SJSA1 (cell line): Measurements from ENCODE around the gene CPEB2. TPM values are rescaled to one million over a fixed set of nuclear protein-coding genes. Genes with fewer than 3 reads are reported as not detected.

Source experiments
- DNase-seq, 2 experiments: peaks; one replicate each; pipeline ENCODE4 v3.0.0-alpha.2; 2015 to 2020; ENCODE audit warnings: low spot score in 2 of 2, low read depth in 1 of 2
- H3K27ac ChIP-seq: fragments of 250-450 bp; sonication (Bioruptor Pico); 2 replicates; pipeline ENCODE4 v1.5.1; 2020; ENCODE audit warnings: mild to moderate bottlenecking, moderate library complexity
- H3K27me3 ChIP-seq: fragments of 250-450 bp; sonication (Bioruptor Pico); replicated peaks from 2 replicates; pipeline ENCODE4 v1.5.1; 2020; ENCODE audit warnings: mild to moderate bottlenecking, moderate library complexity
- H3K36me3 ChIP-seq: fragments of 250-450 bp; sonication (Bioruptor Pico); 2 replicates; pipeline ENCODE4 v1.5.1; 2020; ENCODE audit warnings: mild to moderate bottlenecking
- H3K4me1 ChIP-seq: fragments of 250-450 bp; sonication (Bioruptor Pico); replicated peaks from 2 replicates; pipeline ENCODE4 v1.6.1; 2021; ENCODE audit warnings: mild to moderate bottlenecking
- H3K4me3 ChIP-seq: fragments of 250-450 bp; sonication (Bioruptor Pico); 2 replicates; pipeline ENCODE4 v1.5.1; 2020; ENCODE audit warnings: mild to moderate bottlenecking
- H3K9me3 ChIP-seq: fragments of 250-450 bp; sonication (Bioruptor Pico); replicated peaks from 2 replicates; pipeline ENCODE4 v1.5.1; 2020; ENCODE audit warnings: mild to moderate bottlenecking
- total RNA-seq: library from RNA; depleted of rRNA; stranded (reverse); fragments of >200 nt; shearing (Covaris generic); gene quantifications from 2 replicates; pipeline ENCODE4 v1.2.3, GENCODE V29; 2014

The CPEB2 gene
- total RNA-seq, 1 experiment from 2014 or later: 1.6 TPM

DNA sequence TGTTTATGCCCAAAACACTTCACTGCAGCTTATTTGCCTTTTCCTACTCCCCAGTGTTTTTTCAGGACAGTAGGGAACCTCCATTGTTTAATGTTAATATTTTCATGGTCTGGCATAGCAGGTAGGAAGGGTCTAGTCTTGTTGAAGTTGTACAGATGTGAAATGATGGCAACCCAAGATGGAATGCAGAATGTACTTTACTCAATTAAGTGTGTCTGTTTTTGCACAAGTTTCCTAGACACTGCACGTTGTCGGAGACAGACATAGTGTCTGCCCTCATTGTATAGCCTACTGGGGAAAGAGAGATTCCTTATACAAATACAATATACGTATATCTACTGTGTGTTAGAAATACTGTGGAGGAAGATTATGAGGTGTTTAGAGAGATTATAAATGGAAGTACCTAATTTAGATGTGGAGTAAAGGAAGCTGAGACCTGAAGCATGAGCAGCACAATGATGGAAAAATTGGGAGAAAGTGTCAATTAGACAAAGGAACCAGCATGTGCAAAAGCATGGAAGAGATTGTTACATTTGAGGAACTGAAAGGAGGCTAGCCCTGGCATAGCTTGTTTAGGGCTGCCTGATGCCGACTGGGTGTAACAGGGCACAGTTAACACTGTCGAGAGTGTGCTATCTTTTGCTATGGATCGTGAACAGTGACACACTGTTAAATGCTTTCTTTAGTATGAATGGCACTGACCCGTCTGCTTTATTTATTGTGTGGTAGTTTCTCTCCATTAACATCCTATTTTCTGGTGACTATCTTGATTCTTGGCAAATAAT lies 18.4 kb downstream of the CPEB2 start:
- Histone ChIP-seq H3K4me1 (no peaks in the 10 kb centered on the region), H3K27me3 (no peaks in the 10 kb centered on the region), H3K27ac (no peak overlapping the region), H3K36me3 (no peaks in the 10 kb centered on the region), H3K4me3 (no peak overlapping the region), H3K9me3 (no peaks in the 10 kb centered on the region)
- DNase-seq: no peak

DNA sequence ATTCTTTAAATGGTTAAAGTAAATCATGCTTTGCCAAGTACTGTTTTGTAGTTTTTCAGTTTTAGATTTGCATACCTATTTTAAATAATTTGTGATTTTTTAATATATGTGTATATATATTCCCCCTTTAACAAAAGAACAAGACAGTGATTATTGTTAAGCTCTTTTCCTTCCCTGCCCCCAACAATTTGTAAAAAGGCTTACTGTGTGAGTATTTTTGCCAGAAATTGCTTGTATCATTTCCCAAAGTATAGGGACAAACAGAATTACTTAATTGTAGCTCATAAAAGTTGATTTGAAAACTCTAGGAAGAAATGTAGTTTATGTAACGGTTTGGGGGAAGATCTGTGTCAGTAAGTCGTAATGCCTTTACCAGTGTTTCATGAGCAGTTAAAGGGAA lies 19.0 kb downstream of the CPEB2 start:
- H3K4me3 ChIP-seq: no peak overlapping the region
- DNase-seq: no peak
- no peaks in the 10 kb centered on the region for H3K27me3 ChIP-seq
- no peaks in the 10 kb centered on the region for H3K9me3 ChIP-seq
- no peaks in the 10 kb centered on the region for H3K36me3 ChIP-seq
- H3K27ac ChIP-seq: no peak overlapping the region
- no peaks in the 10 kb centered on the region for H3K4me1 ChIP-seq

DNA sequence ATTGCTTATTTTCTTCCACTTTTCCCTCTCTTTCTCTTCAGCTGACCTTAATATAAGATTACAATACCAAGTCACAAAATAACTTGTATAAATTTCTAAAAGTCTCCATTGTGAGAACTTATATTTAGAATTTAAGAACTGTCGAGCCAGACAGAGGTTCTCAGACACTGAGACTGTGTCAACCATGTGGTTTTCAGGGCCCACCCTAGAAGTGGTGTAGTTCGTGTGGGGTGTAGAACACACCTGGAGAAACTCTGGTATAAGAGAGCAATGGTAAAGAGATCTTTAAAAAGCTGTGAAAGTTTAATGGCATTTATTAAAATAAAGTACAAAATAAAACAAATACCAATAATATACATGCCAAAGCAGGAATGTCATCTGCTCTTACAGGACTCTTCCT lies 19.7 kb downstream of the CPEB2 start:
- Histone ChIP-seq H3K36me3 (no peaks in the 10 kb centered on the region), H3K9me3 (no peaks in the 10 kb centered on the region), H3K4me3 (no peak overlapping the region), H3K27ac (no peak overlapping the region), H3K27me3 (no peaks in the 10 kb centered on the region), H3K4me1 (no peaks in the 10 kb centered on the region)
- no peak for DNase-seq

DNA sequence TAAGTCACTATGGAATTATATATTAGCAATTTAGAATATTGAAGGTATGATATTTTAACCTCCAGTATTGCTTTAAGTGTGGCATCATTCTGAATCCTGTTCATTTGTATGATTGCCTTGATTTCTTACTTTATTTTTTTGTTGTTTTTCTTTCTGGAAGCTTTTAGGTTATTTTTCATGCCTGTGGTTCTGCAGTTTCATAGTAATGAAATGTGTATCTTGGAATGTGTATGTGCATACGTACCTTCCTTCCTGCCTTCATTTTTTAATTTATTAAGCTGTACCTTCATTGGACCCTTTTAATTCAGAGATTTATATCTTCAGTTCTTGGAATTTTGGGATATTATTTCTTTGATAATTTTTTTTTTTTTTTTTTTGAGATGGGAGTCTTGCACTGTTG lies 22.1 kb downstream of the CPEB2 start:
- Histone ChIP-seq H3K27me3 (no peaks in the 10 kb centered on the region), H3K9me3 (no peaks in the 10 kb centered on the region), H3K4me1 (no peaks in the 10 kb centered on the region), H3K4me3 (no peak overlapping the region), H3K36me3 (no peaks in the 10 kb centered on the region), H3K27ac (no peak overlapping the region)
- DNase-seq: no peak

DNA sequence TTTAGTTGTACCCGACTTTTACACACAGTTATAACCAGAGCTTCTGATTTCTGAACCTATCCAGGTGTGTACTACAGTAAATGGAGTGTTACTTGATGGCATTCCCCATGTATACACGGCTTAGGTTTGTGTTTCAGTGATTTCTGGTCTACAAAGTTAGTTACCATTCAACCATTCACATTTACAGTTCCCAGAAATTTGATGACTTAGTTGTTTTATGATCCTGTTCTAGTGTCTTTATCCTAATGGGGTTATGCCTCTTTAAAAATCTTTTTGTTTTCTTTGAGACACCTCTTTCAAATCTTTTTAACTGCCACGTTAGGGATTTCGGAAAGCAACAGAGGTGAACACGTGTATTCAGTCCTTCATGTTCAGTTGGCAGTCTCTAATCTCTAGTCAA lies 23.4 kb downstream of the CPEB2 start:
- no peak for DNase-seq
- H3K4me3 ChIP-seq: no peak overlapping the region
- no peaks in the 10 kb centered on the region for H3K9me3 ChIP-seq
- no peak overlapping the region for H3K27ac ChIP-seq
- no peaks in the 10 kb centered on the region for H3K4me1 ChIP-seq
- no peaks in the 10 kb centered on the region for H3K27me3 ChIP-seq
- H3K36me3 ChIP-seq: no peaks in the 10 kb centered on the region

DNA sequence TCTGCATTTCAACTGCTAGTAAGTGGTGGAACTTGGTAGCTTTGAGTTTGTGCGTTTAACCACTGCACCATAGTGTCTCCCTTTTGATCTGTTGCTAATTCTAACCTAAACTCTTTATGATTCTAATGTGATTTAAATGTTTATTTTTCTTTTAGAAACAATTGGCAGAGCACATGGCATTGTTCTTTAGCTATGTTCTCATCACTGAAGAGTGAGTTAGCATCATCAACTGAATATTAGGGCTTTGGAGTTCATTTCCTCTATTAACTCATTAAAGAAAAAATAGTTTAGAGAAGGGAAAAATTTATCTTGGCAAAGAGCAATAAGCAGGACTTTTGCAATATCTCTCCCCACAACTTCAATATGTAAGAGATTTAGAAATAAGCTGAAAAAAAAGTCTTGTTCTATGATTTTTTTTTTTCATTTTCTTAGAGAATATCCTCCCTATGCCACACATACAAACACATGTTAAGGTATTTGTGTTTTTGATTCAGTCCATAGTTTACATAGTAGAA lies 25.7 kb downstream of the CPEB2 start:
- no peak overlapping the region for H3K4me3 ChIP-seq
- H3K27ac ChIP-seq: no peak overlapping the region
- no peaks in the 10 kb centered on the region for H3K27me3 ChIP-seq
- H3K4me1 ChIP-seq: no peaks in the 10 kb centered on the region
- H3K9me3 ChIP-seq: no peaks in the 10 kb centered on the region
- no peaks in the 10 kb centered on the region for H3K36me3 ChIP-seq
- no peak for DNase-seq

DNA sequence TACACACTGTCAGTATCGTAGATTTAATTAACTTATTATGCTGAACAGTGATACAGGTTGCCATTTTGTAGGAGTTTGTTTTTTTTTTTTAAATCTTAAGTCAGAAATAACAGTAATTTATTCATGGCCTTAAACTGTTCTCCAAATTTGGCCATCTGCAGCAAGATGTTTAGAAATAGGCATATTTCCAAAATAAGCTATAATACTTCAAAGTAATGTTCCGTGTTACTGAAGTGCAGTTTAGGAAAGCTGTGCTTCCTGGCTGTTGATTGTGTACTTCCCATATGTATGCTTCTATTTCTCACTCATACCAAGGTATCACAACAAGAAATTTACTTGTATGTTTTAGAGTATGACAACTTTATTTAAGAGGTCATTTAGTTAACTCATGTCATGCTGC lies 28.9 kb downstream of the CPEB2 start:
- Histone ChIP-seq H3K9me3 (no peaks in the 10 kb centered on the region), H3K4me1 (peaks cover 7% of the 10 kb centered on the region; the same call in 1 of the 2 replicates), H3K36me3 (no peaks in the 10 kb centered on the region), H3K4me3 (no peak overlapping the region), H3K27ac (no peak overlapping the region), H3K27me3 (no peaks in the 10 kb centered on the region)
- DNase-seq: no peak

DNA sequence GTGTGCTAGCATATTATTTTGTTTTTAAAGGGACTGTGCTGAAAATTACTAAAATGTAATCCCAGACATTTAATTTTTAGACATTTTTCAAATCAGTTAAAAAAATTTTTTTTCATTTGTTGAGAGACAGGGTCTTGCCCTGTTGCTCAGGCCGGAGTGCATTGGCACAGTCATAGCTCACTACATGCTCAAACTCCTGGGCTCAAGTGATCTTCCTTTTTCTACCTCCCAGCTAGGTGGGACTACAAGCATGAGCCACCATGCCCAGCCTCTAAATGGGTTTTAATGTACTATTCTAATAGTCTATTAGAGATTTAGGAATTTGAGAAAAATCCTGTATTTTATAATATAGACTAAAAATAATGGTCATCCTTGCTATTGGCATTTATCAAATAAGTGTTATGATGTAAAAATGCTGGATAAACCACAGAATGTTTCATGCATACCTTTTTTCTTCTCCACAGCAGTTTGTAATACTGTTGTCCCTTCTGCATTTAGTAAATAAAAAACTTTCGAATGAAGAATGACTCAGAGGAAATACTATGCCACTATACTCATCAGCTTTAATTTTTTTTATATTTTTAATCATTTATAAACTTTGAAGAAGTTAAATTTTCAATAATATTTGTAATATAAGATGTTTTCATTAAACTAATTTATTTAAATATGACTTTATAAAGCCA lies 29.9 kb downstream of the CPEB2 start:
- H3K9me3 ChIP-seq: no peaks in the 10 kb centered on the region
- no peak overlapping the region for H3K27ac ChIP-seq
- H3K4me1 ChIP-seq: peaks cover 7% of the 10 kb centered on the region; the same call in 1 of the 2 replicates
- H3K36me3 ChIP-seq: no peaks in the 10 kb centered on the region
- no peak overlapping the region for H3K4me3 ChIP-seq
- no peak for DNase-seq
- no peaks in the 10 kb centered on the region for H3K27me3 ChIP-seq

DNA sequence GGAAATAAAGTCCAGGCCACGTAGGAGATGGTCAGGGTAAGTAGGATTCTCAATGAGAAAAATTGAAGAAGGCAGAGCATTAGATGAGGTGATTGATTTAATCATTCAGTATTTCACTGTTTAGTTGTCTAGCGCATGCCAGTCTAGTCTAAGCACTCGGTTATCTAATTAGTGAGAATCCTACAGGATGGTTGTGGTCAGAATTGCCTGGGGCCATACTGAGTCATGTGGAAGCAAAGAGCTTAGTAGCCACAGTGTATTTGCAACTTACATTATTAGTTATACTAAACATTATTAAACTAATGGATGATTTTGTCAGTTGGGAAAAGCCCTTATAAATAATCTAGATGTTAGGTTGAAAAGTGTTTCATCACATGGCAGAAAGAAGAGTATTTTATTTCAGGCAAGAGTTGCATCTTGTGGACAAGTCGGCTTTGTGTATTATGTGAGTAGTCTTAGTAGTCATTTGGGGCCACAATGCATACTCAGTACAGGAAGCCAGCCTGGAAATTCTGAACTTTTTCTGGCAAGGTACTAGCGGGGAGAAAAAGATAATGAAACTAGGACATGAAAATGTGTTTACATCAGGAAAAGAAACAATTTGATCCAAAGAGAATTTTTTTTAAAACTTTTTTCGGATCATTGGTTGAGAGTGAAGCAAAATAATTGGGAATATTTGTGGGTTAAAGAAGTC lies 31.9 kb downstream of the CPEB2 start:
- no peak overlapping the region for H3K27ac ChIP-seq

DNA sequence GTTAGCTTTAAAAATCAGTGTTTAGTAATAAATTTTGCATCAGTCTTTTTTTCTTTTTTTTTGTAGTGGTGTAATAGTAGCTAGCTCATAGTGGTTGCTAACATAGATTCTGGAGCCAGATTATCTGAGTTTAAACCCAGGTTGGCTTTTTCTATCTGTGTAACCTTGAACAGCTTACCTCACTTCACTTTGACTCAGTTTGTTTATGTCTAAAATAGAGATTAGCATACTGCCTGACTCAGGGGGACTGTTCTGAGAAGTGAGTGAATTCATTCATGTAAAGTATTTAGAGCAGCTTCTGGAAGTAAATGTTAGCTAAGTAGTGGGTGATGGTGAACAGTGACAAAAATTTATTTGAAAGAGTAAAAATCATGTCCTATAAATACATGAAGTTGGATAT lies 32.9 kb downstream of the CPEB2 start:
- Histone ChIP-seq H3K4me3 (no peak overlapping the region), H3K4me1 (peaks cover 7% of the 10 kb centered on the region; the same call in 1 of the 2 replicates), H3K9me3 (no peaks in the 10 kb centered on the region), H3K36me3 (no peaks in the 10 kb centered on the region), H3K27me3 (no peaks in the 10 kb centered on the region), H3K27ac (no peak overlapping the region)
- DNase-seq: no peak

More for the DNA sequence above, 31.9 kb downstream of the CPEB2 start:
- peak; percentile 8 to 46 for DNase-seq
- Histone ChIP-seq H3K4me3 (no peak overlapping the region), H3K36me3 (no peaks in the 10 kb centered on the region), H3K27me3 (no peaks in the 10 kb centered on the region), H3K9me3 (no peaks in the 10 kb centered on the region), H3K4me1 (peaks cover 7% of the 10 kb centered on the region; the same call in 1 of the 2 replicates)

DNA sequence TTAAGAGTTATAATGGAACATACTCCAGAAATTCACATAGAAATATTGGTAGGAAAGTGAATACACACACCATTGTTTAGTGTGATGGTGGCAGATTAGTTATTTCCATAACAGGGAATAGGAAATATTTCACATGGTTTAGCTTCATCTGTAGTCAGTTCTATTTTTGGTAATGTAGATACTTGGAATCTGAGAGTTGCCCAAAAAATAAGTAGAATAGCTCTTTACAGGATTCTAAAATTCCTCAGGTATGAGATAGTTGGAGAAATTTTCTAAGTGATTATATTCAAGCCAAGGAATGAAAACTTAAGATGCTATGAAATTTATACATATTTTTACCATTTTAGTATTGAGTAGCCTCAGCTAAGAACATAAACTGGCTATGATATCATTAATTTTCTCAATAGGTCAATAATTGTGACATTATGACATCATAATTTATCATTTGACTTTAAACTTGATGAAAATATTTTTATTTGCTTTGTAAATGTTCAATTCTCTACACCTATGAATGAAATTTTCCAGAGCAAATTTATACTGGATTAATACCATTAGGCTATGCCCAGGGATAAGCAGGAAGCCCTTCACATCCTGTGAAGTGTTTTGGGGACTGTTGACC lies 35.8 kb downstream of the CPEB2 start:
- no peaks in the 10 kb centered on the region for H3K27me3 ChIP-seq
- no peak for DNase-seq
- no peaks in the 10 kb centered on the region for H3K9me3 ChIP-seq
- H3K27ac ChIP-seq: no peak overlapping the region
- no peaks in the 10 kb centered on the region for H3K36me3 ChIP-seq
- peaks cover 7% of the 10 kb centered on the region; the same call in 1 of the 2 replicates for H3K4me1 ChIP-seq
- no peak overlapping the region for H3K4me3 ChIP-seq

DNA sequence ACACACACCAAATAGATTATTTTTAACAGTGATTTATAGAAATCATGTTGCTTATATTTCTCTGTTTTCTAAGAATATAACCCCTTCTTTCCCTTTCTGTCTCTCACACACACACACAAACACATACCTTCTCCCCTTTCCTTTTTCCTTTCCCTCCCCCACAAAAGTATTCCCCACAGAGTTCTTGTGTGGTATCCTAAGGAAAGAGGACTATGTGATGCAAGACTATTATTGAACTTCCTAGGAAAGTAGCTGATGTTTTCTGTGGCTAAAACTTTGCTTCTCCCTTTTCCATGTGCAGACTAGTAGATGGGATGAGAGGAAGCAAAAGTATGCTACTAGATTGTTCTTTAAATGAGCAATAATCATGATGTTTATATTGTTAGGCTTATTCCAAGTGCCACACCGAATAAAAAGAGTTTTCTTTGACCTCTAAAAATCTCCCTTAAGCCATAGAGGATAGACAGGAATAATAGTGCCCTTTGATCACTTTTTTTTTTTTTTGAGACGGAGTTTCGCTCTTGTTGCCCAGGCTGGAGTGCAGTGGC lies 38.7 kb downstream of the CPEB2 start:
- H3K27me3 ChIP-seq: no peaks in the 10 kb centered on the region
- no peak for DNase-seq
- H3K9me3 ChIP-seq: no peaks in the 10 kb centered on the region
- no peak overlapping the region for H3K27ac ChIP-seq
- H3K4me3 ChIP-seq: no peak overlapping the region
- H3K36me3 ChIP-seq: no peaks in the 10 kb centered on the region
- H3K4me1 ChIP-seq: no peaks in the 10 kb centered on the region

DNA sequence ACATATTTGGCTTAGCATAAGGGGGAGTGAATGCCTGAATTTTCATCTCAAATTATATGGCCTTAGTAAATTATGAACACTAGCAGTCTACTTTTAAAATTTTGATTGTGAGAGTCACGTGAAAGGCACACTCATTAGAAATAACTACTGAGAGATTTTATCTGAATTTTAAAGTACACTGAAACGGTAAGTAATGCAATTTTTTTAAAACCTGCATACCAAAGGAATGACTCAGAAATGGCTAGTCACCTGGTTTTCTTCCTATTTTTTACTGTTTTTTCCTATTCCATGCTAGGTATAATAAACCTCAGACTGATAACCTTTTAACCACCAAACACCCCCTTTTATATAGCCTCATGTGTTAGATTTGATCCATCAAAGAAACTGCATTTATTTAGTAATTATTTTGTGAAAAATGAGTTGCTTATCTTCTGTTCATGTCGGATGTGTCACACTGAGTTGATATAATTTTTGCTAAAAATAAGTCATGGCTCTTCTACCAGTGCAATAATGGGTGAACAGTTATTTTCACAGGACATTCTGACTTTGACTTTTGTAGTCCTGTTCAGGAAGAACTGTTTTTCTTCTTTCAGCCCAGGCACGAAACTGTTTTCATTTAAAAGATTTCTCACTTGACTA lies 40.4 kb downstream of the CPEB2 start:
- H3K27ac ChIP-seq: no peak overlapping the region
- no peaks in the 10 kb centered on the region for H3K36me3 ChIP-seq
- no peaks in the 10 kb centered on the region for H3K27me3 ChIP-seq
- H3K4me3 ChIP-seq: no peak overlapping the region
- no peak for DNase-seq
- no peaks in the 10 kb centered on the region for H3K9me3 ChIP-seq
- H3K4me1 ChIP-seq: no peaks in the 10 kb centered on the region
